Measurements from ENCODE around the gene ZNF30. TPM values are rescaled to one million over a fixed set of nuclear protein-coding genes. Genes with fewer than 3 reads are reported as not detected.
A peak's percentile ranks its signal among the peaks of the same experiment; 100 is the strongest.

ZNF30 gene
- total RNA-seq, 1 donor from 2014 or later = 4.0 TPM

DNA sequence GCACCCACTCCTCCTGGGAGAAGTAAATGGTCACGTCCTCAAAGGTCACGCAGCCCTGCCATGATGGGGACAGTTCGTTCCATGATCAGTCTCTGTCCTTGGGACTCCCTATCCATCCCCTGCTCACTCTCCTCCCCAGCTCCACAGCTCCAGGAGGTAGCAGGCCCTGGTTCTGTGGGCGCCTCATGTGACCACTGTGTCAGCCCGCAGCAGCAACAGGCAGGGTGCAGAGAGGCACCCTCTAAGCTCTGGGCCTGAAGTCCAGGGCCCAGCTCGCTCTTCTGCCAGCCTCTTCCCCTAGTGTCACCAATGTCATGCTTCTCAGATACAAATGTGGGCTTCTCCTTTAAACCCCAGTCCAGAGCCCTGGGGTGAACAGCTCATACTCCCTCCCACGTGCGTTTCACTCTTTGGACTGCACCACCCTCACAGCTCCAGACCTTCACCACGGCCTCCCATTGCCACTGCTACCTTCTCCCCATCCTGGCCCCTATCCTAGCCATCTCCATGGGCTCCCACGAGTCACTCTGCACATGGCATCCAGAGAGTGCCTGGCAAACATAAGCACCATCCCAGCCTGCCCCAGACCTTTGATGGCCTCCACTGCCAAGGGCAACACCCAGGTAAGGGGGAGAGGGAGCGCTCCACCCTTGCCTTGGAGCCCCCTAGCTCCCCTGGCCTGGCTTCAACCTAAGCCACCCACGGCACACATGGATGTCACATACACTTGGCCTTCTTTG, 34.4 kb downstream of the ZNF30 start:
- H3K4me3 Mint-ChIP-seq = no peak overlapping the region
- CTCF ChIA-PET = no interaction called here
- intact Hi-C loops (cut with micrococcal nuclease) = loop anchor here (5.0 kb wide), 1 partner anchor 34 kb away; the partner anchor contains the start of gene ZNF30
- DNase-seq (no peak), ATAC-seq (ENCODE audit: low read depth) (no peak)
- H3K9me3 Mint-ChIP-seq = peaks cover 35% of the 10 kb centered on the region
- no peaks in the 10 kb centered on the region for H3K27me3 Mint-ChIP-seq
- peaks cover 27% of the 10 kb centered on the region for H3K4me1 Mint-ChIP-seq
- TF ChIP-seq, protein P1, sequence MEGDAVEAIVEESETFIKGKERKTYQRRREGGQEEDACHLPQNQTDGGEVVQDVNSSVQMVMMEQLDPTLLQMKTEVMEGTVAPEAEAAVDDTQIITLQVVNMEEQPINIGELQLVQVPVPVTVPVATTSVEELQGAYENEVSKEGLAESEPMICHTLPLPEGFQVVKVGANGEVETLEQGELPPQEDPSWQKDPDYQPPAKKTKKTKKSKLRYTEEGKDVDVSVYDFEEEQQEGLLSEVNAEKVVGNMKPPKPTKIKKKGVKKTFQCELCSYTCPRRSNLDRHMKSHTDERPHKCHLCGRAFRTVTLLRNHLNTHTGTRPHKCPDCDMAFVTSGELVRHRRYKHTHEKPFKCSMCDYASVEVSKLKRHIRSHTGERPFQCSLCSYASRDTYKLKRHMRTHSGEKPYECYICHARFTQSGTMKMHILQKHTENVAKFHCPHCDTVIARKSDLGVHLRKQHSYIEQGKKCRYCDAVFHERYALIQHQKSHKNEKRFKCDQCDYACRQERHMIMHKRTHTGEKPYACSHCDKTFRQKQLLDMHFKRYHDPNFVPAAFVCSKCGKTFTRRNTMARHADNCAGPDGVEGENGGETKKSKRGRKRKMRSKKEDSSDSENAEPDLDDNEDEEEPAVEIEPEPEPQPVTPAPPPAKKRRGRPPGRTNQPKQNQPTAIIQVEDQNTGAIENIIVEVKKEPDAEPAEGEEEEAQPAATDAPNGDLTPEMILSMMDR (IDR thresholded peaks at IDR 0.05) = no peak
- peaks cover 57% of the 10 kb centered on the region for H3K36me3 Mint-ChIP-seq (ENCODE audit: low read depth)
- no peak overlapping the region for H3K27ac Mint-ChIP-seq
- POLR2A ChIA-PET = no interaction called here

DNA sequence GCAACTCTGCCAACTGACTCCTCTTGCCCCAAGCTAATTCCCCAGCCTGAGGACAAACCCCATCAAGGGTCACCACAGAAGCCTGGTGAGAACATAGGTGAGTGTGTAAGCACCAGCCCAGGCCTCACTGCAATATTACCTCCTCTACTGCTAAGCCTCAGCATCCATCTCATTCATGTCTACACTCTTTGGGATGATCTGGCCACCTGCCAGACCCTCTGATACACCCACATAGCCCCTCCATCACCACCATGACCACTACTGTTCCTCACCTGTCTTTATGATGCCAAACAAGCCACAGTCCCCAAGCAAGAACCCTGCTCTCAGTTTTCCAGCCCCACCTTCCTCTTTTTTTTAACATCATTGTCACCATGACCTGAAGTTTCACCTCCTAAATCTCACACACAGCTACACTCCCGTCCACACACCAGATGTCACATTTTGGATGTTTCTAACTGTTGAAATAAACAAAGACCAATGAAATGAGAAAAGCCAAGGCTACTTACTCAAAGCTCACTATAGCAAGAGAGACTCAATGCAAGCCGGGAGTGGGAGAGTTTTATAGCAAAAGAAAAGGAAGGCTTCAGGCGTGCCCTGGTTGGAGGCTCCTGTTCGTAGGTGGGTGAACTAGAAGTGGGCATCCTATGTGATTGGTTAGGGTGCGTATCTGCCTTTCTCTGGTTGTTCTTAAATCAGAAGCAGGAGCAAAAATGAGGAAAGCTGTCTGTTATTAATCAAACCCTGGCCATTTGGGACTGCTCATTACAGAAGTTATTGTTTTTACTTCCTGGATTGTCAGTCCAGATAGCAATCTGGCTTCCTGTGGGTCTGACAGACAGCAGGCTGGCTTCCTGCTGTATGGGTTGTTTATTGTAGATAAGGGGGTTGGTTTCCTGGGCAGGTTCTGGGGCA, 35.3 kb downstream of the ZNF30 start:
- ChIA-PET CTCF (no interaction called here), POLR2A (interaction anchor here (0.5 kb wide), 1 partner anchor 94 kb away, joined by 6 read pairs; no protein-coding TSS in a partner anchor)
- H3K27ac Mint-ChIP-seq = peak overlapping the region; percentile 59
- H3K9me3 Mint-ChIP-seq = peaks cover 26% of the 10 kb centered on the region
- TF ChIP-seq, protein P1 (IDR thresholded peaks at IDR 0.05) = no peak
- intact Hi-C loops (cut with micrococcal nuclease) = loop anchor here (5.0 kb wide), 1 partner anchor 35 kb away; the partner anchor contains the start of gene ZNF30
- no peaks in the 10 kb centered on the region for H3K27me3 Mint-ChIP-seq
- peaks cover 49% of the 10 kb centered on the region for H3K36me3 Mint-ChIP-seq (ENCODE audit: low read depth)
- peaks cover 27% of the 10 kb centered on the region for H3K4me1 Mint-ChIP-seq
- peak overlapping the region; percentile 88 for H3K4me3 Mint-ChIP-seq
- DNase-seq (no peak), ATAC-seq (ENCODE audit: low read depth) (no peak)

DNA sequence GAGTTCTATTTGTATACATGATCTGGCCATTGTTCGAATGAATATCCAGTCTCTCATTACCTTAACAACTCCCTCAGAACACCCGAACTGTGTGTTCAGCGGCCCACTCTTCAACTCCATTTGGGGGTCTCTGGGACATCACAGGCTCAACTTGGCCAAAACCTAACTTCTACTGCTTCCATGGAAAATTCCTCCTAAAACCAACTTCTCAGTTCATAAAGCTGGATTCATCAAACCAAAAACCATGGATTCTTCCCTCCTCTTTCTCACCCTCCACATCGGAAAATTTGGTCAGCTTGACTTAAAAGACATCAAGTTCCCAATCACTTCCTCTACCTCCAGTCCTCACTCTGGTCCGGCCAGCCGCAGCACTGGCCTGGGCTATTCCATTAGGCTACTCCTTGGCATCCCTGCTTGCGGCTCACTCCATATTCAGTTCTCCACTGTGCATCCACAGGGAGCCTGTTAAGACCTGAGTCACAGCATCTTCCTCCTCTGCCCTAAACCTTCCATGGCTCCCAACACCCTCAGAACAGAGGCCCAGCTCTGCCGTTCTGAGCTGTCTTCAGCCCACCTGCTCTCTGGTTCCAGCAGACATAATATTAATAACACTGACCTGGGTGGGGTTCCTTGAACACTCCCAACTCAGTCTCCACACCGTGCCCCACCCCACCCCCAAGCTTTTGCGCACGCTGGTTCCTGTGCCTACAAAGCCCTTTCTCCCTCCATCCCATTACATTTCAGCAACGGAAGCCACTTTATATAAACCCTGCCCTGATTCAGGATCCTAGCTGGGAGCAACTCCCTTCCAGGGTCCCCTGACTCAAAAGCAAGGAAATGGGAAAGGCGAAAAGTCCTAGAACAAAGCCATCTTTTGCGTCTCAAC, 36.2 kb downstream of the ZNF30 start:
- TF ChIP-seq, protein P1 (IDR thresholded peaks at IDR 0.05) = no peak
- peaks cover 23% of the 10 kb centered on the region for H3K9me3 Mint-ChIP-seq
- H3K27me3 Mint-ChIP-seq = no peaks in the 10 kb centered on the region
- DNase-seq (no peak), ATAC-seq (ENCODE audit: low read depth) (no peak)
- peak overlapping the region; percentile 88 for H3K4me3 Mint-ChIP-seq
- ChIA-PET POLR2A (interaction anchor here (0.5 to 1.4 kb wide), 2 partner anchors 36 to 93 kb away, joined by 5 to 6 read pairs; partner anchors contain the start of gene ZNF30), CTCF (interaction anchor here (1.0 to 1.4 kb wide), 2 partner anchors 50 to 81 kb away, joined by 4 read pairs; no protein-coding TSS in a partner anchor)
- H3K36me3 Mint-ChIP-seq (ENCODE audit: low read depth) = peaks cover 41% of the 10 kb centered on the region
- peaks cover 27% of the 10 kb centered on the region for H3K4me1 Mint-ChIP-seq
- H3K27ac Mint-ChIP-seq = peak overlapping the region; percentile 71
- intact Hi-C loops (cut with micrococcal nuclease) = loop anchor here (5.0 kb wide), 1 partner anchor 36 kb away; the partner anchor contains the start of gene ZNF30

DNA sequence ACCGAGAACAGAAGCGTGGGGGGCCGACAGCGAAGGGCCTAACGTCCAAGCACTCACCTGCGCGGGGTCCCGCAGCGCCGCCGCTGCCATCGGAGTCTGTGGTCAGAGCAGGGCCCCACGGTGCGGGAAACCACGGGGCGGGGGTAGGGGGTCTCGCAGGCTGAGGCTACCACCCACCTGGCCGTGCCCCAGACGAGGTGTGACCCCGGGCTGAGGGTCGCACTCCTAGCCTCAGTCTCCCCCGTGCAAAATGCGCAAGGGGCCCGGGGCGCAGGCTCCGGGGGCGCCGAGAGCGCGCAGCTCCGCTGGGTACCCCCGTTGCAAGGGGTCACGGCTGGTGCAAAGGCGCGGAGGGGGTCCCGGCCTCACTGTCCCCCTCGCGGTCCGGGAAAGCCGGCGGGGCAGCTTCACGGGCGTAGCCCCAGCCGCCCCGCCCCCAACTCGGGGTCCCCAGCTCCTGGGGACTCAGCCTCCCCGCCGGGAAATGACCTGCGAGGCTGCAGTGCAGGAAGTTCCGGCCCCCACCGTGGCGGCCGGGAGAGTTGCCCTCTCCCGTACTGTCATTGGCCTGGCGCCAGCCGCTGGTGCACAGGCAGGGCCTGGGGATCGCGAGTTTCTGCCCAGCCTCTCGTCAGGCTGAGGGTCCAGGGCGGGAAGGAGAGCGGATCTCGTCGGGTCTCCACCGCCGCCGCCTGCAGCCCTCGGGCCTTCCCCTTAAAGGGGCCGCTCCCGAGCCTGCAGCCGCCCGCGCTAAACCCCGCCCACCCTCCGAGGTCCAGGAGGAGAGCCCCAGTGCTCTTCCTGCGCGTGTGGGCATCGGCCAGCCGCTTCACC, 37.1 kb downstream of the ZNF30 start, which contains the start of gene ZNF792:
TSS of gene ZNF792 (minus strand) at position 657 of the 834 bp plus-strand sequence. CDS start at position 90, 567 bp downstream.
- ChIA-PET POLR2A (interaction anchor here (1.4 kb wide), 1 partner anchor 37 kb away, joined by 5 read pairs; the partner anchor contains the start of gene ZNF30), CTCF (interaction anchor here (1.0 to 1.4 kb wide), 2 partner anchors 49 to 80 kb away, joined by 4 read pairs; no protein-coding TSS in a partner anchor)
- peak; percentile 52 for DNase-seq
- Mint-ChIP-seq H3K4me1 (peaks cover 27% of the 10 kb centered on the region), H3K27ac (peak within 1 kb of the TSS; percentile 71), H3K9me3 (peaks cover 20% of the 10 kb centered on the region), H3K4me3 (peak within 1 kb of the TSS; percentile 88), H3K36me3 (ENCODE audit: low read depth) (peaks cover 32% of the 10 kb centered on the region), H3K27me3 (no peaks in the 10 kb centered on the region)
- intact Hi-C loops (cut with micrococcal nuclease) = loop anchor here (5.0 kb wide), 1 partner anchor 36 kb away; the partner anchor contains the start of gene ZNF30
- TF ChIP-seq, protein P1 (IDR thresholded peaks at IDR 0.05) = no peak
- ATAC-seq (ENCODE audit: low read depth) = peak; percentile 82
